Lung (tissue), 12 donors: ENCODE results near the gene ZNF827. TPM values are rescaled to one million over a fixed set of nuclear protein-coding genes. Genes with fewer than 3 reads are reported as not detected.
A peak's percentile ranks its signal among the peaks of the same experiment; 100 is the strongest.

Experiments
- ATAC-seq: fragments of 200-7000 bp; cut with Tn5 transposase; one replicate; pipeline ENCODE4 v1.9.1; 2020; ENCODE audit warnings: moderate number of reproducible peaks; ENCODE audit not compliant: insufficient read depth, low FRiP score
- DNase-seq, 3 donors: peaks; one replicate each; pipeline ENCODE4 v3.0.0-alpha.2; 2013 to 2017
- H3K27ac ChIP-seq, 2 donors: one replicate each; pipeline ENCODE4 v1.5.1; 2013; ENCODE audit warnings: mild to moderate bottlenecking in 2 of 2, moderate library complexity in 2 of 2, control low read depth in 1 of 2, inconsistent platforms in 1 of 2, low read depth in 1 of 2, low read length in 1 of 2
- H3K27me3 ChIP-seq, 3 donors: one replicate each; pipeline ENCODE4 v1.5.1; 2013; ENCODE audit warnings: low read length in 2 of 3; ENCODE audit not compliant: control insufficient read depth in 3 of 3, insufficient read depth in 3 of 3
- H3K36me3 ChIP-seq, 4 donors: one replicate each; pipeline ENCODE4 v1.5.1; 2013; ENCODE audit warnings: low read length in 4 of 4, mild to moderate bottlenecking in 1 of 4, moderate library complexity in 1 of 4; ENCODE audit not compliant: control insufficient read depth in 4 of 4, insufficient read depth in 4 of 4
- H3K4me1 ChIP-seq, 5 donors: one replicate each; pipeline ENCODE4 v1.5.1; 2013; ENCODE audit warnings: low read length in 5 of 5, mild to moderate bottlenecking in 2 of 5, moderate library complexity in 1 of 5; ENCODE audit not compliant: control insufficient read depth in 5 of 5, insufficient read depth in 5 of 5
- H3K4me3 ChIP-seq: one replicate; pipeline ENCODE4 v1.5.1; 2013; ENCODE audit warnings: mild to moderate bottlenecking, control low read depth, moderate library complexity
- H3K9ac ChIP-seq, 2 donors: one replicate each; pipeline ENCODE4 v1.5.1; 2013; ENCODE audit warnings: low read length in 2 of 2, control low read depth in 1 of 2; ENCODE audit not compliant: insufficient read depth in 1 of 2
- H3K9me3 ChIP-seq, 4 donors: one replicate each; pipeline ENCODE4 v1.5.1; 2013; ENCODE audit warnings: low read length in 3 of 4, mild to moderate bottlenecking in 1 of 4, moderate library complexity in 1 of 4; ENCODE audit not compliant: control insufficient read depth in 4 of 4, insufficient read depth in 3 of 4
- CTCF ChIP-seq: IDR thresholded peaks from 2 replicates; pipeline ENCODE4 v1.5.1; 2012; ENCODE audit warnings: mild to moderate bottlenecking; ENCODE audit errors: control extremely low read depth, extremely low read depth
- WGBS, 2 donors: extraction: QIAGEN DNeasy Blood & Tissue Kit; methylation state at CpG; one replicate each; pipeline ENCODE4 v1.1.7; 2013; 5-methylcytosine and 5-hydroxymethylcytosine counted together
- polyA plus RNA-seq, 2 donors: library from polyadenylated mRNA; stranded (reverse); fragments of 200-250 nt; gene quantifications; one replicate each; pipeline ENCODE4 v1.2.1, GENCODE V29; 2013
- total RNA-seq, 2 donors: library from RNA; depleted of rRNA in 1 of 2; stranded (reverse); fragments of >200 nt in 1 of 2; gene quantifications; one replicate each; pipeline ENCODE4 v1.2.1, GENCODE V29; 2014 to 2021
- donor health status: control.
- donor health status: control.
- donor health status: Bipolar disorder and iron deficiency.
- donor health status: healthy.
- donor health status: DM: yes; HTN: yes; CAD: no.

Gene ZNF827
- total and polyA plus RNA-seq, 4 donors: 2.7 to 27.4 (median 8.2) TPM

- Histone ChIP-seq H3K4me1 (peaks cover 3 to 25% (median 4%) of the 10 kb centered on the region in 5 donors), H3K4me3 (no peak overlapping the region), H3K9me3 (no peaks in the 10 kb centered on the region), H3K27me3 (no peaks in the 10 kb centered on the region), H3K36me3 (peaks cover 0 to 15% (median 2%) of the 10 kb centered on the region in 4 donors), H3K9ac (no peak overlapping the region), H3K27ac (no peak overlapping the region)
- TF ChIP-seq CTCF: no peak
- WGBS, 2 donors: 83 to 84% methylated on average over 7 of the region's 7 CpGs
- peak in 1 of 3 donors; percentile 28 for DNase-seq
- ATAC-seq: no peak
Measured at GRCh38 chr4:145878501-145879435, 59.9 kb downstream of the ZNF827 start.

- DNase-seq (no peak), ATAC-seq (no peak)
- peaks cover 2 to 23% (median 4%) of the 10 kb centered on the region in 5 donors for H3K4me1 ChIP-seq
- H3K27ac ChIP-seq: no peak overlapping the region
- no peak for TF ChIP-seq CTCF
- no peaks in the 10 kb centered on the region for H3K27me3 ChIP-seq
- H3K9ac ChIP-seq: no peak overlapping the region
- no peak overlapping the region for H3K4me3 ChIP-seq
- peaks cover 0 to 13% (median under 1%) of the 10 kb centered on the region in 4 donors for H3K36me3 ChIP-seq
- WGBS, 2 donors: 96 to 97% methylated on average over 2 of the region's 2 CpGs
- H3K9me3 ChIP-seq: no peaks in the 10 kb centered on the region
Measured at GRCh38 chr4:145876531-145877180, 62.0 kb downstream of the ZNF827 start.

GRCh38 chr4:145873901-145874300 is 64.7 kb downstream of the ZNF827 start:
- H3K4me1 ChIP-seq: peaks cover 0 to 12% (median 3%) of the 10 kb centered on the region in 5 donors
- no peak overlapping the region for H3K4me3 ChIP-seq
- H3K9ac ChIP-seq: no peak overlapping the region
- DNase-seq: no peak
- no peak overlapping the region for H3K27ac ChIP-seq
- H3K27me3 ChIP-seq: no peaks in the 10 kb centered on the region
- ATAC-seq: no peak
- no peaks in the 10 kb centered on the region for H3K9me3 ChIP-seq
- H3K36me3 ChIP-seq: peaks cover 0 to 6% (median 2%) of the 10 kb centered on the region in 4 donors
- TF ChIP-seq CTCF: no peak
